ENCODE measurements around the gene USP15.
A peak's percentile ranks its signal among the peaks of the same experiment; 100 is the strongest.

USP15 gene

GRCh38 chr12:62256408-62257096 is 3.7 kb upstream of the USP15 start:
- no peaks in the 10 kb centered on the region for H3K27me3 ChIP-seq (ENCODE audit: low read depth, low read length)
- no peak overlapping the region for H3K4me3 ChIP-seq (ENCODE audit: low read length)
- no peak overlapping the region for H2AFZ ChIP-seq (ENCODE audit: low read depth, low read length)
- peaks cover 14% of the 10 kb centered on the region for H3K79me2 ChIP-seq (ENCODE audit: low read length)
- no peak overlapping the region for H3K4me2 ChIP-seq (ENCODE audit: low read length)
- no peaks in the 10 kb centered on the region for H3K9me3 ChIP-seq (ENCODE audit: insufficient read depth, low read length)
- TF ChIP-seq EZH2phosphoT487 (IDR thresholded peaks at IDR 0.05; ENCODE audit: low read depth): no peak
- TF ChIP-seq, protein P1, sequence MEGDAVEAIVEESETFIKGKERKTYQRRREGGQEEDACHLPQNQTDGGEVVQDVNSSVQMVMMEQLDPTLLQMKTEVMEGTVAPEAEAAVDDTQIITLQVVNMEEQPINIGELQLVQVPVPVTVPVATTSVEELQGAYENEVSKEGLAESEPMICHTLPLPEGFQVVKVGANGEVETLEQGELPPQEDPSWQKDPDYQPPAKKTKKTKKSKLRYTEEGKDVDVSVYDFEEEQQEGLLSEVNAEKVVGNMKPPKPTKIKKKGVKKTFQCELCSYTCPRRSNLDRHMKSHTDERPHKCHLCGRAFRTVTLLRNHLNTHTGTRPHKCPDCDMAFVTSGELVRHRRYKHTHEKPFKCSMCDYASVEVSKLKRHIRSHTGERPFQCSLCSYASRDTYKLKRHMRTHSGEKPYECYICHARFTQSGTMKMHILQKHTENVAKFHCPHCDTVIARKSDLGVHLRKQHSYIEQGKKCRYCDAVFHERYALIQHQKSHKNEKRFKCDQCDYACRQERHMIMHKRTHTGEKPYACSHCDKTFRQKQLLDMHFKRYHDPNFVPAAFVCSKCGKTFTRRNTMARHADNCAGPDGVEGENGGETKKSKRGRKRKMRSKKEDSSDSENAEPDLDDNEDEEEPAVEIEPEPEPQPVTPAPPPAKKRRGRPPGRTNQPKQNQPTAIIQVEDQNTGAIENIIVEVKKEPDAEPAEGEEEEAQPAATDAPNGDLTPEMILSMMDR (IDR thresholded peaks at IDR 0.05; ENCODE audit: low read depth, low read length): no peak
- H3K36me3 ChIP-seq (replicated peaks; ENCODE audit: low read depth, low read length): no peaks in the 10 kb centered on the region
- H3K27ac ChIP-seq (ENCODE audit: low read length): no peak overlapping the region
- peaks cover 7% of the 10 kb centered on the region; the same call in 1 of the 2 replicates for H4K20me1 ChIP-seq (ENCODE audit: insufficient read depth, low read length)
- H3K4me1 ChIP-seq (ENCODE audit: low read length): peaks cover 14% of the 10 kb centered on the region
- no peak overlapping the region for H3K9ac ChIP-seq (ENCODE audit: low read length)

- H3K79me2 ChIP-seq (ENCODE audit: low read length): peaks cover 30% of the 10 kb centered on the region
- no peaks in the 10 kb centered on the region for H3K36me3 ChIP-seq (replicated peaks; ENCODE audit: low read depth, low read length)
- H3K9ac ChIP-seq (ENCODE audit: low read length): 0 out of 2 replicates have a peak overlapping the region, but pooled peaks have one; percentile 94
- TF ChIP-seq EZH2phosphoT487 (IDR thresholded peaks at IDR 0.05; ENCODE audit: low read depth): no peak
- TF ChIP-seq, protein P1 (IDR thresholded peaks at IDR 0.05; ENCODE audit: low read depth, low read length): no peak
- H4K20me1 ChIP-seq (ENCODE audit: insufficient read depth, low read length): peaks cover 14% of the 10 kb centered on the region
- peak overlapping the region; percentile 83; the same call in 1 of the 2 replicates for H3K4me2 ChIP-seq (ENCODE audit: low read length)
- peaks cover 25% of the 10 kb centered on the region for H3K4me1 ChIP-seq (ENCODE audit: low read length)
- no peaks in the 10 kb centered on the region for H3K9me3 ChIP-seq (ENCODE audit: insufficient read depth, low read length)
- H3K27me3 ChIP-seq (ENCODE audit: low read depth, low read length): no peaks in the 10 kb centered on the region
- peak overlapping the region; percentile 77 for H3K4me3 ChIP-seq (ENCODE audit: low read length)
- no peak overlapping the region for H2AFZ ChIP-seq (ENCODE audit: low read depth, low read length)
- H3K27ac ChIP-seq (ENCODE audit: low read length): no peak overlapping the region
Observed at GRCh38 chr12:62258231-62258630, 2.0 kb upstream of the USP15 start.

- peak overlapping the region; percentile 83 for H3K4me2 ChIP-seq (ENCODE audit: low read length)
- peak overlapping the region; percentile 77 for H3K4me3 ChIP-seq (ENCODE audit: low read length)
- TF ChIP-seq EZH2phosphoT487 (IDR thresholded peaks at IDR 0.05; ENCODE audit: low read depth): no peak
- TF ChIP-seq, protein P1 (IDR thresholded peaks at IDR 0.05; ENCODE audit: low read depth, low read length): no peak
- H4K20me1 ChIP-seq (ENCODE audit: insufficient read depth, low read length): peaks cover 22% of the 10 kb centered on the region
- H3K27ac ChIP-seq (ENCODE audit: low read length): peak overlapping the region; percentile 97
- no peaks in the 10 kb centered on the region for H3K36me3 ChIP-seq (replicated peaks; ENCODE audit: low read depth, low read length)
- peaks cover 39% of the 10 kb centered on the region for H3K79me2 ChIP-seq (ENCODE audit: low read length)
- H2AFZ ChIP-seq (ENCODE audit: low read depth, low read length): peak overlapping the region; percentile 72
- H3K9ac ChIP-seq (ENCODE audit: low read length): peak overlapping the region; percentile 94
- H3K27me3 ChIP-seq (ENCODE audit: low read depth, low read length): no peaks in the 10 kb centered on the region
- H3K9me3 ChIP-seq (ENCODE audit: insufficient read depth, low read length): no peaks in the 10 kb centered on the region
- H3K4me1 ChIP-seq (ENCODE audit: low read length): peaks cover 34% of the 10 kb centered on the region
Observed at GRCh38 chr12:62258941-62259630, 1.1 kb upstream of the USP15 start.

DNA sequence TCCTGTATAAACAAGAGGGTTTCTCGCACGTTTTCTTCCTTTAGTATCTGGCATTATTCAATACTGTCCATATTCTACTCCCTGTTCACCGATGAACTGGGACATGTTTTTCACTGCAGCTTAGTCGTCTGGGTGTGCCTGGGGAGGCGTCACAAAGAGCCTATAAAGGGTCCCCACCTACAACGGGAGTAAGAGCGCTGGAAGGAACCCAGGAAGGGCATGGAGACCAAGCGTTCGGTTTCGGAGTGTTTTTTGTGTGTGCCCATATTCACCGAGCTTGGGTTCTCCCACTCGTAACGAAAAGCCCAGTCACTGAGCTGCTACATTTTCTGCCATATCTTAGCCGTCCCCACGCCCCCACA is 592 bp upstream of the USP15 start:
- Histone ChIP-seq H2AFZ (ENCODE audit: low read depth, low read length) (peak overlapping the region; percentile 72), H3K4me2 (ENCODE audit: low read length) (peak overlapping the region; percentile 83), H3K4me3 (ENCODE audit: low read length) (peak overlapping the region; percentile 77), H4K20me1 (ENCODE audit: insufficient read depth, low read length) (peaks cover 27% of the 10 kb centered on the region), H3K9ac (ENCODE audit: low read length) (peak overlapping the region; percentile 94), H3K79me2 (ENCODE audit: low read length) (peaks cover 44% of the 10 kb centered on the region), H3K27me3 (ENCODE audit: low read depth, low read length) (no peaks in the 10 kb centered on the region), H3K36me3 (replicated peaks; ENCODE audit: low read depth, low read length) (no peaks in the 10 kb centered on the region), H3K9me3 (ENCODE audit: insufficient read depth, low read length) (no peaks in the 10 kb centered on the region), H3K4me1 (ENCODE audit: low read length) (peaks cover 39% of the 10 kb centered on the region), H3K27ac (ENCODE audit: low read length) (peak overlapping the region; percentile 97)
- TF ChIP-seq, protein P1 (IDR thresholded peaks at IDR 0.05; ENCODE audit: low read depth, low read length): no peak
- no peak for TF ChIP-seq EZH2phosphoT487 (IDR thresholded peaks at IDR 0.05; ENCODE audit: low read depth)

Measured in OCI-LY3 (cell line).